HG02973 (cell line): ENCODE data around the gene QPCT.
"Not testable (repeated sequence)": the region's sequence is repeated elsewhere in the genome, so short reads cannot be mapped to it uniquely, and the experiment has no call there.

Experiments
- ATAC-seq: cut with Tn5 transposase; IDR thresholded peaks from one replicate; pipeline ENCODE4 v1.9.1; 2021; ENCODE audit warnings: moderate library complexity; ENCODE audit not compliant: unreplicated experiment

The QPCT gene

GRCh38 chr2:37357530-37357929 lies 13.1 kb downstream of the QPCT start:
- ATAC-seq = no peak

GRCh38 chr2:37358466-37358865 lies 14.0 kb downstream of the QPCT start:
- ATAC-seq = no peak

DNA sequence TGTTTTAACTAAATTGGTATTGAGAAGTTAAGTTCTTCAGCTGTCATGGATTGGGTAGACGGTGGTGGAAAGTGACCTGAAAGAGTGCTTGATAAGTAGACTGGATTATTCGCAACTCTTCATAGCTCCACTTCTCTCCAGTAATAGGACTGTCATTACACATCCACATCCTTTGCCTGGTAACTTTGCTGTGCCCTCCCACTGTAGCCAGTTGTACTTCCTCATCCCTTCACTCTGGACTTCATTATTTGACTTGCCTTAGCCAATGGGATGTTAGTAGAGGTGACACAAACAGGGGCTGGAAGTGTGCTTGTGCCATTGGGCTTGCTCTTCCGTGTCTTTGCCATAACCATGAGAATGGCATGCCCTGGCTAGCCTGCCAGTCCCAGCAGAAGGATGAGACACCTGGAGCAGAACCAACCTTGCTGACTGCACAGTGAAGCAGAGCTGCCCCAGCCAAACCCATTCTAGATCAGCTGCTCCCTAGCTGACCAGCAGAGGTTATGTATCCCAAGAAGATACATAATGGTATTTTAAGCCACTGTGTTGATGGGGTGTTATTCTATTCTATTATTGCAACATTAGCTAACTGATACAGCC lies 16.9 kb downstream of the QPCT start:
- ATAC-seq = no peak

DNA sequence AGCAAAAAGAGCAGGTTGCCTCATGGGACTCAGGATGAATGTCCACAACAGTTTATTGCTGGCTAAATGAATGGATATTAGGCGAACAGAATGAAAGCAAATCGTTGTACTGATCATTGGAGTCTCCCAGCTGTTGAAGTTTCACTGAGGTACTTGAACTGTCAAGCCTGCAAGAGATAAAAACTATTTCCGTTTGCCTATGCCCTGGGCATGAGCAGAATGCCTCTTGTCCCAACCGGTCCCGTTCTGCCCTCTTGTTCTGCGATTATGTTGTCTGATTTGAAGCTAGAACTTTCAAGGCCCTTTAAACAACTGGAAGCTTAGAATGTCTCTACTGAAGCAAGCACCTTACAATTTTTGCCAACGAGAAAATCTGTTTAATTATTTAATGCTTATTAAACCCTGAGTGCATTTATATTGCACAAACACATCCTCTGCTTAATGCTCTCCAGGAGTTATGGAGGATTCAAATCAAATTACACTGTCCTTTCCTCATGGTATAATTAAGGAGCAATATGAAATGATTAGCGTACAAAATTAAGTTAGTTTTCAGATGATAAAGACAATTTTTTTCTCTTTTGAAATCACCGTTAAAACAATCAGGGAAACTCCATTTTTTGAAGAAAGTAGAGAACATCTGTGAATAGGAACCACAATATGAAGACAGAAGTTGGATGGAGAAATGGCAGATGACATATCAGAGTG lies 17.7 kb downstream of the QPCT start:
- ATAC-seq = no peak

DNA sequence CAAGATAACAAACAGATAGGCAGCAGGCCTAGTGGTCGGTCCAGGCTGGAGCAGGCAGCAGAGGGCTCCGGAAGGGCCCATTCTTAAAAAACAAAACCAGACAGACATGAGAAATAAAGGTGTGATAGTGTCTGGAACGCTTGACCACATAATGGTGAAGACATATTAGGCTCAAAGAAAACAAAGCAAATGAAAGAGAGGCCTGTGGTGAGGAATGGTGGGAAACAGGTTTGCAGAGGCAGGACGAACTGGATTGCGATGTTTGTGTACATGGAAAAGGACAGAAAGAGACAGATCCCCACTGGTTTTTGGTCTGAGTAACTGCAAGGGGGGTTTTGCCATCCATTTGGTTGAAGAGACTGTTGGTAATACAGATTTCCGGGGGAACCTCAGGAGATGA lies 19.9 kb downstream of the QPCT start:
- ATAC-seq = no peak

- ATAC-seq = no peak
Measured at GRCh38 chr2:37365669-37366068, 21.2 kb downstream of the QPCT start.

DNA sequence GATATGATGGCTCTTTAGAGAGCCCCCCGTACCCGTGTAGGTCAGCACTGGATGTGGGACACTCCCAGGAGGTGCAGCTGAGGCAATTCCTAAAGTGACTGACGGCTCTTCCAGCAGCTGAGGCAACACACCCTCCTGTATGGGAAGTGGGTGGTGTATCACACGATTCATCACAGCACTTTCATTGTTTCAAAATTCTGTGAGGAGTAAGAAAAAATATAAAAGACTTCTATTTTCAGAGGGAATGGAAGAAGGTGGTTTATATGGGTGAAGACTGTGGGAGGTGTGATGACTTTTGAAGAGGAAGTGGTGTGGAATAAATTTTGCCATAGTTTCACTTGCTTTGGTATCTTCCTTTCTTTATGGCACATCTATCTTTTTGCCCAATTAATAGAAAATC lies 22.3 kb downstream of the QPCT start:
- no peak for ATAC-seq

DNA sequence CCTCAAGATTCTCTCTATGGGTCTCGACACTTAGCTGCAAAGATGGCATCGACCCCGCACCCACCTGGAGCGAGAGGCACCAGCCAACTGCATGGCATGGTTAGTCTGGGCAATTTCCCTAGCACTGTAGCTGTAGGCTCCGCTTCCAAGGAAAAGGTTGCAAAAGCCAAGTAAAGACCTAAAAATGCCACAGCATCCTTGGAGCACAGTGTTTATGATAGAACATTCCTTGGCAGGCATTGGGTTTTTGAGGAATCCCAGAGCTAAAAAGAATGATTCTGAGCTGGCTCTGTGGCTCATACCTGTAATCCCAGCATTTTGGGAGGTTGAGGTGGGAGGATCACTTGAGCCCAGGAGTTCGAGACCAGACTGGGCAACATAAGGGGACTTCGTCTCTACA lies 22.9 kb downstream of the QPCT start:
- ATAC-seq = no peak

DNA sequence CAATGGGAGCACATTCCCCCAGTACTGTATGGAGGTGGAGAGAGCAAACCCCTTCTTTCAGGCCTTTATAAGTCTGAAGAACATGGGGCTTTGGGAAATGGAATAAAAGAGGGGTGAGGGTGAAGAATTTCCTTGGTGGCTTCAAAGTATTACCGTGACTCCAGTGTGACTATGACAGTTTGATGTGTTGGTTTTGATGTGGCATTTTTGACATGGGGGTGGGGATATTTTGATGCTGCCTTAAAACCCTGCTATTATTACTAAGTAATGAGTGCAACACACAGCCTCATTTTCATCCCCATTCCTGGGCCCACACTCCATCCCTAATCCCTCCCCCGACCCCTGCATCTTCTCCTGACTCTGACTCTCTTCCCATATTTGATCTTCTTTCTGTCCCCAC lies 23.6 kb downstream of the QPCT start:
- no peak for ATAC-seq

DNA sequence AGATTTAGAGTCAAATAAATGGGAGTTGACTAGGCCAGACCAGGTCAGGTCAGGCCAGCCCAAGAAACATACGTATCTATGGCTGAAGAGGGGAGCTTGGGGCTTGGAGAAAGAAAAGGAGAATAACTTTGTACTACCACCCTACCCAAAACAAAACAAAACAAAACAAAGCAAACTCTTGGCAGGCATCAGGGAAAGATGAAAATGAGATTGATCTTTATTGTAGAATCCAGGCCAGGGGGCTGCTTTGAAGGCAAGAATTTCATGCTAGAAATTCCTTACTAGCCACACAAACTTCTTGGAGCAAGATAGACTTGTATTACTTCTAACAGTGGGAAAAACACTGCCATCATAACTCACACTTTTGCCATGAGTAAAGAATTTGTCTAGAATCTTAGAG lies 26.2 kb downstream of the QPCT start:
- no peak for ATAC-seq

GRCh38 chr2:37372000-37372399 lies 27.6 kb downstream of the QPCT start:
- ATAC-seq = no peak

- ATAC-seq = peak; percentile 19
Measured at GRCh38 chr2:37375741-37376288, 31.4 kb downstream of the QPCT start.

GRCh38 chr2:37376421-37377186 lies 32.2 kb downstream of the QPCT start:
- peak; percentile 91 for ATAC-seq

GRCh38 chr2:37377187-37377532 lies 32.7 kb downstream of the QPCT start:
- peak; percentile 61 for ATAC-seq

DNA sequence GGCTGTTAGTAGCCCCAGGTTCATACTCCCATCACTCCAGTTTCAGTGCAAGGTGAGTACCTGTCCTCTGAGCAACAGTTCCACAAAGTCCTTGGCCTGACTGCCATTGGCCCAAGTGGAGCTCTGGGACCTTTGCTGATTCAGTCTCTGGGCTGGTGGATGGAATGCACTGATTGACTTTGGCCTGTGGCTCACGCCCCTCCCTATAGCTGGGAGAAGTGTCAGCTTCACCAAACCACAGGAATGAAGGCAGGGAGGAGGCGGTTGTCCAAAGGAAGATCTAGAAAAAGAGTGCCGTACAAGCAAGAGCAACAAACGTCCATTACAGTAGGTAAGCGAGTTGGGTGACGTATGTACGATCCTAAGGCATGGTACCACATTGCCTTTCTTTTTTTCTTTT lies 34.0 kb downstream of the QPCT start:
- no peak for ATAC-seq

DNA sequence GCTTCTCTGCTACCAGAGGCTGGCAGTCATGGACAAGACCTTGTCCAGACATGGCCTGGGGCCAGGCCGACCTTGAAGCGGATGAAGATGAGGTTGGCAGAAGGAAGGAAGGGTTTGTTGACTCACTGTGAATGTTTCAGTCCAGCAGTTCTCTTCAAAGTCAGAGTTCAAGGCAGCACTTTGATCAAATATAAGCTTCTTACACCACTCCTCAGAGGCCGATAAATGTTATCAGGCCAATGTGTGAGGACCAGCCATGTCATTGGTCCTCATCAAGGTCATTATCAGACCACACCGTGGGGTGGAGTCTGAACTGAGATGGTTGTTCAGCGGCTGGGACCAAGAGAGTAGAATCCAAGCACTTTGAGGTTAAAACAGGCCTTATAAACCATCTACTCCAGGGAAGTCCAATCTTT lies 35.5 kb downstream of the QPCT start:
- ATAC-seq = no peak

- not testable (repeated sequence) for ATAC-seq
Measured at GRCh38 chr2:37380787-37381186, 36.4 kb downstream of the QPCT start.

GRCh38 chr2:37384261-37384660 lies 39.8 kb downstream of the QPCT start:
- not testable (repeated sequence) for ATAC-seq

DNA sequence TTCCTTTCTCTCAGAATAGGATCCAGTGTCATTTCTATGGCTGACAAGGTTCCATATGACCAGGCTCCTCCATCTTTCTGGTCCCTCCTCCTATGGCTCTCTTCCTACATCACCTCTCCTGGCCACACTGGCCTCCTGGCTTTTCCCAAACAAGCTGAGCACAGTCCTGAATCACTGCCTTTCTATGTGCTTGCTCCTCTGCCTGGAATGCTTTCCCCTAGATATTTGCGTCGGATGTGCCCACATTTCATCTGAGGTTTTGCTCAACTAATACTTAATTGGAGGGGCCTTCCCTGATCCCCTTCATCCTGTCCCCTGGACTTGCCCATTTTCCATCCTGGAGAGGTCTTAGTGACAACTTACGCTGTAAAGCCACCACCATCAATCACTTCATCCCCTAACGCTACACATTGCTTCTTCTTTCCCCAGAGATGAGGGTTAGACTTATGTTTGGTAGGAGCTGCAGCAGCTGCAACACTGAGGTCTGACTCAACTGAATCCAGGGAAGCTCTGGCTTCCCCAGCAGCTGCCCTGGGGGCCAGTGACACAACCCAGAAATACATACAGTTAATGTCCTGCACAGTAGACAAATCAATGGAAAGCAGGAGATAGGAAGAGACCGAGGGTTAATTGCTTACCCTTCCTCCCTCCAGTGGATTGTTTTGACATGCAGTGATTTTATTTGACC lies 42.9 kb downstream of the QPCT start:
- no peak for ATAC-seq

GRCh38 chr2:37388074-37388473 lies 43.6 kb downstream of the QPCT start:
- no peak for ATAC-seq

DNA sequence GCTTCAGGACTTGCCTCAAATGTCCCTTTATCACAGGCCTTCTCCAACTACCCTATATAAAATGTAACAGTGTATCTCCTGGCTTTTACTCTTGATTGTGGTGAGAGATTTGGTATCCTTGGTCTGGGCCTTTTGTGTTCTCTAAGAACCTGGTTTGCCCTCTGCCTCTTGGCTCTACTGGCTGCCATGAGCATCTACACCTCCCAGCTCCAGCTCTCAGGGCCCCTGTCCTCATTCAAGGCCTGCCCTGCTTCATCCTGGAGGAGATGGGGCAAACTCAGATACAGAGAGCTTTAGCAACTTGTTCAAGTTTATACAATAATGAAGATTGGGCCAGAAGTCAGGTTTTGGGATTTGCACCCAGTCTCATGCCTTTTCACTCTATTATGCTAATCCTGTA lies 45.0 kb downstream of the QPCT start:
- no peak for ATAC-seq
